Ovary (tissue), 3 donors: ENCODE results near the gene ICE1.

ENCODE experiments used
- CTCF ChIP-seq, 3 donors: fragments of 450-650 bp in 2 of 3; fragments of 200-600 bp in 1 of 3; IDR thresholded peaks; one replicate each; pipeline versions ENCODE4 v1.5.1 to v1.8.0; 2016 to 2022; ENCODE audit warnings: antibody characterized with exemption in 3 of 3, mild to moderate bottlenecking in 1 of 3
- EP300 ChIP-seq: sonication (generic); formaldehyde crosslinking; IDR thresholded peaks from one replicate; pipeline ENCODE4 v1.6.1; 2017; ENCODE audit warnings: antibody characterized with exemption
- POLR2A ChIP-seq: fragments of 450-650 bp; IDR thresholded peaks from one replicate; pipeline ENCODE4 v1.6.1; 2017; ENCODE audit warnings: antibody characterized with exemption, mild to moderate bottlenecking, moderate library complexity
- donor health status: DM: no; HTN: no; CAD: no.

GRCh38 chr5:5521478-5521877 lies 99.0 kb downstream of the ICE1 start:
- TF ChIP-seq CTCF (IDR thresholded peaks at IDR 0.05) (no peak), EP300 (no peak), POLR2A (no peak)
